Left ventricle myocardium inferior (tissue), 1 donor: Measurements from ENCODE around the gene TMEM100. TPM values are rescaled to one million over a fixed set of nuclear protein-coding genes. Genes with fewer than 3 reads are reported as not detected.

Experiments
- DNase-seq: peaks from one replicate; pipeline ENCODE4 v3.0.0-alpha.2; 2020
- H3K27ac ChIP-seq: fragments of 200-600 bp; replicated peaks from 2 replicates; pipeline ENCODE4 v1.8.0; 2021
- H3K27me3 ChIP-seq: fragments of 200-600 bp; 2 replicates; pipeline ENCODE4 v1.8.0; 2021; ENCODE audit warnings: low read depth
- H3K36me3 ChIP-seq: fragments of 200-600 bp; 2 replicates; pipeline ENCODE4 v1.8.0; 2021
- H3K4me1 ChIP-seq: fragments of 200-600 bp; 2 replicates; pipeline ENCODE4 v1.8.0; 2021
- H3K4me3 ChIP-seq: fragments of 200-600 bp; 2 replicates; pipeline ENCODE4 v1.8.0; 2021; ENCODE audit warnings: mild to moderate bottlenecking, moderate library complexity
- H3K9me3 ChIP-seq: fragments of 200-600 bp; replicated peaks from 2 replicates; pipeline ENCODE4 v1.8.0; 2021
- intact Hi-C: fragments of 100-400 bp; cut with micrococcal nuclease; formaldehyde crosslinking; loops from one replicate; pipeline ENCODE4 v1.11.0; 2022
- total RNA-seq: library from RNA; stranded (reverse); fragmentation: NEBNext Ultra II Directional; extraction: Animal tissue kit (Norgen Biotek cat#: 25700); gene quantifications from one replicate; pipeline ENCODE4 v1.2.1, GENCODE V29; 2021
- TF ChIP-seq, protein P1 (sequence below): fragments of 200-600 bp; IDR thresholded peaks from 2 replicates; pipeline ENCODE4 v1.8.0; 2021; ENCODE audit warnings: antibody characterized with exemption, mild to moderate bottlenecking, borderline replicate concordance
- donor health status: DM: no; HTN: yes; CAD: no; lungs with severe emphysema.

Gene TMEM100
- total RNA-seq, 1 donor from 2014 or later: 13.9 TPM

DNA sequence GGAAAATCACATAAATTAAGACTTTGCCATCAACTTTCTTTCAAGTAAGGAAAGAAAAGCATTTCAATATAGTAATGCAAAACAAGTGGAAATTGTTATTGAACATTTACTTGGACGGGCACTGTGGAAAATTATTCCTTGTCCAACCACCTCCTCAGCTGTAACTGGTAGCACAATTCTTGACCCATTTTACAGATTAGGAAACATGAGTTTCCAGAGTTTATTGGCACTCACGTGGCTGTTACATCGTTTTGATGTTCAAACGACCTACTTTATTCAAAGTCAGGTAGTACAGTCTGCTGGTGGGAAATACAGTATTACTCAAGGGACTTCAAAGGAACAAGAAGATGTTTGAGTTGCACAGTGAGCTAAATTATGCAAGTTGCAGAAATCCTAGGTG lies 27.3 kb upstream of the TMEM100 start:
- peaks cover 37% of the 10 kb centered on the region for H3K4me1 ChIP-seq
- TF ChIP-seq, protein P1, sequence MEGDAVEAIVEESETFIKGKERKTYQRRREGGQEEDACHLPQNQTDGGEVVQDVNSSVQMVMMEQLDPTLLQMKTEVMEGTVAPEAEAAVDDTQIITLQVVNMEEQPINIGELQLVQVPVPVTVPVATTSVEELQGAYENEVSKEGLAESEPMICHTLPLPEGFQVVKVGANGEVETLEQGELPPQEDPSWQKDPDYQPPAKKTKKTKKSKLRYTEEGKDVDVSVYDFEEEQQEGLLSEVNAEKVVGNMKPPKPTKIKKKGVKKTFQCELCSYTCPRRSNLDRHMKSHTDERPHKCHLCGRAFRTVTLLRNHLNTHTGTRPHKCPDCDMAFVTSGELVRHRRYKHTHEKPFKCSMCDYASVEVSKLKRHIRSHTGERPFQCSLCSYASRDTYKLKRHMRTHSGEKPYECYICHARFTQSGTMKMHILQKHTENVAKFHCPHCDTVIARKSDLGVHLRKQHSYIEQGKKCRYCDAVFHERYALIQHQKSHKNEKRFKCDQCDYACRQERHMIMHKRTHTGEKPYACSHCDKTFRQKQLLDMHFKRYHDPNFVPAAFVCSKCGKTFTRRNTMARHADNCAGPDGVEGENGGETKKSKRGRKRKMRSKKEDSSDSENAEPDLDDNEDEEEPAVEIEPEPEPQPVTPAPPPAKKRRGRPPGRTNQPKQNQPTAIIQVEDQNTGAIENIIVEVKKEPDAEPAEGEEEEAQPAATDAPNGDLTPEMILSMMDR: no peak
- no peaks in the 10 kb centered on the region for H3K9me3 ChIP-seq
- no peak for DNase-seq
- intact Hi-C loops: no loop called here
- H3K36me3 ChIP-seq: peaks cover 12% of the 10 kb centered on the region
- H3K27ac ChIP-seq: peak overlapping the region; percentile 95
- H3K4me3 ChIP-seq: no peak overlapping the region
- H3K27me3 ChIP-seq: no peaks in the 10 kb centered on the region

DNA sequence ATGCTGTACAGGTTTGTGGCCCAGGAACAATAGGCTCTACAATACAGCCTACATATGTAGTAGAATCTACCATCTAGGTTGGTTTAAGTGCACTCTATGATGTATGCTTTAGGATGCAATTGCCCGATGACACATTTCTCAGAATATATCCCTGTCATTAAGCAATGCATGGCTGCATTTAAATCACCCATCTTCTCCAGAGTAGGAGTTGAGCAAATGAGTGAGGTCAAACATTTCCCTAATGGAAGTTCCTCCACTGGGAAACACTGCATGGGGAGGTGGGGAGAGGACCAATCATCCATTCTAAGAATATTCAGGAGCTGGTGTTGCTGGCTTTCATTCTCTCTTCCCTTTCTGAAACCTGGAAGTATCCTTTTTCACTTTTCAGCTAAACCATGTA lies 26.2 kb upstream of the TMEM100 start:
- Histone ChIP-seq H3K27ac (no peak overlapping the region), H3K36me3 (peaks cover 7% of the 10 kb centered on the region), H3K4me1 (peaks cover 28% of the 10 kb centered on the region), H3K9me3 (no peaks in the 10 kb centered on the region), H3K27me3 (no peaks in the 10 kb centered on the region), H3K4me3 (no peak overlapping the region)
- TF ChIP-seq, protein P1: no peak
- DNase-seq: no peak
- intact Hi-C loops: no loop called here

DNA sequence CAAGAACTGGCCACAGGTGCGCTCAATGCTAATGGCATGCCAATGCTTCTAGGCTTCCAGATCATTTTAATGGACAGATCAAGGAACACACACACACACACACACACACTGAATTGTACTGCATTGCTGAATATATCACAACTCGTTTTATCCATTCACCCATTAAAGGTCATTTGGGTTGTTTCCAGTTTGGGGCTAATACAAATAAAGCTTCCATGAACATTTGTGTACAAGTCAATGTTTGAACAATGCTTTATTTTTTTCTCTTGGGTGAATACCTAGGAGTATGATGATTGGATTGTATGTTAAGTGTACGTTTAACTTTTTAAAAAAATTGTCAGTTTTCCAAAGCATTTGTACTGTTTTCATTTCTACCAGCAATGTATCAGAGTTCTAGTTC lies 24.5 kb upstream of the TMEM100 start:
- Histone ChIP-seq H3K4me3 (no peak overlapping the region), H3K36me3 (no peaks in the 10 kb centered on the region), H3K9me3 (no peaks in the 10 kb centered on the region), H3K27ac (no peak overlapping the region), H3K4me1 (peaks cover 18% of the 10 kb centered on the region), H3K27me3 (no peaks in the 10 kb centered on the region)
- intact Hi-C loops: no loop called here
- DNase-seq: no peak
- TF ChIP-seq, protein P1: no peak

DNA sequence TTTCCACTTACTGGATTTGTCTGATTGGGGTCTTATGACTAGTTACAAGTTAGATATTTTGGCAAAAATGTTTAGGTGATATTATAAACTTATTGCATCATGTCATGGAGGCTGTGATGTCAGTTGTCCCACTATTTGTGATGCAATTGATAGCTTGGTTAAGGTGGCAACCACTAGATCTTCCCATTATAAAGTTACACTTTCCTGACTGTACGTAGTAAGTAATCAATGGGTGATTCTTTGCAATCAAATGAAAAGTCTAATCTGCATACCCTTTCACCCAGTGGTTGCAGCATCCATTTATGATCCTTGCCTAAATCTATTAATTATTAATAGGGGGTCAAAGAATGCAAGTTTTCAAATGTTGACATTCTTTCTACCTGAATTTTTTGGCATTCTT lies 23.8 kb upstream of the TMEM100 start:
- Histone ChIP-seq H3K27ac (no peak overlapping the region), H3K9me3 (no peaks in the 10 kb centered on the region), H3K4me1 (peaks cover 11% of the 10 kb centered on the region), H3K27me3 (no peaks in the 10 kb centered on the region), H3K36me3 (no peaks in the 10 kb centered on the region), H3K4me3 (no peak overlapping the region)
- intact Hi-C loops: no loop called here
- no peak for DNase-seq
- TF ChIP-seq, protein P1: no peak

DNA sequence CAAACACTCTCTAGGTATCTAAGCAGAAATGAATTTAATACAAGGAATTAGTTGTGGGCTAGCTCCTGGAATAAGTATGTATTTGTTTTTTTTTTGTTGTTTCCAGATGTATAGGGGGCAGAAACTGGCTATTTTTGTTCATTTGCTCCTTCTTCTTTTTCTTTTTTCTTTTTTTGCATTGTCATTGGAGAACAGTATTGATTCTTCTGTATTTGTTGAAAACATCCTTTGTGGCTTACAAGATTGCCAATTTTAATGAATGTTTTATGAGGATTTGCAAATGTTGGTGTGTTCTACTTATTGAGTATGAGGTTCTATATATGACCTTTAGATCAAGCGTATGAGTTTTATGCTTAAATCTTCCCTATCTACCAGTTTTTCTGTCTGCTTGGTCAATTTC lies 22.6 kb upstream of the TMEM100 start:
- intact Hi-C loops: no loop called here
- no peak overlapping the region for H3K4me3 ChIP-seq
- DNase-seq: no peak
- no peak overlapping the region for H3K27ac ChIP-seq
- no peaks in the 10 kb centered on the region for H3K27me3 ChIP-seq
- no peaks in the 10 kb centered on the region for H3K9me3 ChIP-seq
- no peaks in the 10 kb centered on the region for H3K36me3 ChIP-seq
- H3K4me1 ChIP-seq: no peaks in the 10 kb centered on the region
- TF ChIP-seq, protein P1: no peak
